Mesenchymal stem cell (in vitro differentiated cells and primary cell): ENCODE measurements around the gene ZNF862.

Experiments used
- DNase-seq: peaks from one replicate; pipeline ENCODE4 v3.0.0-alpha.2; 2013
- H2AFZ ChIP-seq: one replicate; pipeline ENCODE4 v1.6.1; 2013; ENCODE audit warnings: low read depth, mild to moderate bottlenecking, control low read depth, inconsistent platforms, low read length, moderate library complexity
- H2AK5ac ChIP-seq: 2 replicates; pipeline ENCODE4 v1.6.1; 2013; ENCODE audit warnings: low read length, moderate library complexity, mild to moderate bottlenecking, inconsistent platforms; ENCODE audit not compliant: severe bottlenecking
- H2BK120ac ChIP-seq: one replicate; pipeline ENCODE4 v1.6.1; 2013; ENCODE audit warnings: low read depth, mild to moderate bottlenecking, inconsistent platforms, low read length, moderate library complexity
- H2BK12ac ChIP-seq, 2 experiments: one replicate each; pipeline ENCODE4 v1.6.1; 2013; ENCODE audit warnings: inconsistent platforms in 2 of 2, low read length in 2 of 2, mild to moderate bottlenecking in 2 of 2, moderate library complexity in 2 of 2, control low read depth in 1 of 2
- H2BK15ac ChIP-seq: one replicate; pipeline ENCODE4 v1.6.1; 2013; ENCODE audit warnings: mild to moderate bottlenecking, low read depth, inconsistent platforms; ENCODE audit not compliant: poor library complexity, severe bottlenecking
- H2BK5ac ChIP-seq: 2 replicates; pipeline ENCODE4 v1.6.1; 2013; ENCODE audit warnings: low read depth, mild to moderate bottlenecking, low read length, control low read depth, inconsistent platforms; ENCODE audit not compliant: poor library complexity, severe bottlenecking
- H3K14ac ChIP-seq, 2 experiments: one replicate each; pipeline ENCODE4 v1.6.1; 2013; ENCODE audit warnings: inconsistent platforms in 2 of 2, low read length in 2 of 2, control low read depth in 1 of 2, mild to moderate bottlenecking in 1 of 2, moderate library complexity in 1 of 2
- H3K18ac ChIP-seq, 2 experiments: one replicate each; pipeline ENCODE4 v1.6.1; 2013; ENCODE audit warnings: inconsistent platforms in 2 of 2, low read length in 2 of 2, control low read depth in 1 of 2, low read depth in 1 of 2, mild to moderate bottlenecking in 1 of 2
- H3K23ac ChIP-seq, 2 experiments: one replicate each; pipeline ENCODE4 v1.6.1; 2013; ENCODE audit warnings: inconsistent platforms in 2 of 2, low read length in 2 of 2, mild to moderate bottlenecking in 2 of 2, moderate library complexity in 2 of 2, control low read depth in 1 of 2
- H3K27ac ChIP-seq: 2 replicates; pipeline ENCODE4 v1.5.1; 2013; ENCODE audit warnings: mild to moderate bottlenecking, moderate library complexity, low read length, control low read depth, inconsistent platforms; ENCODE audit not compliant: poor library complexity, severe bottlenecking
- H3K27me3 ChIP-seq, 2 experiments: 2 replicates each; pipeline versions ENCODE4 v1.6.1 to v1.7.0; 2013; ENCODE audit warnings: low read length in 2 of 2, mild to moderate bottlenecking in 2 of 2, moderate library complexity in 2 of 2, control low read depth in 1 of 2, inconsistent platforms in 1 of 2; ENCODE audit not compliant: control insufficient read depth in 1 of 2, insufficient read depth in 1 of 2
- H3K36me3 ChIP-seq, 2 experiments: 2 replicates each; pipeline versions ENCODE4 v1.6.1 to v1.7.0; 2013; ENCODE audit warnings: low read length in 2 of 2, control low read depth in 1 of 2, inconsistent platforms in 1 of 2, low read depth in 1 of 2, mild to moderate bottlenecking in 1 of 2; ENCODE audit not compliant: insufficient read depth in 2 of 2, control insufficient read depth in 1 of 2
- H3K4ac ChIP-seq, 2 experiments: one replicate each; pipeline ENCODE4 v1.6.1; 2013; ENCODE audit warnings: inconsistent platforms in 2 of 2, low read length in 2 of 2, mild to moderate bottlenecking in 2 of 2, moderate library complexity in 2 of 2, control low read depth in 1 of 2, low read depth in 1 of 2
- H3K4me1 ChIP-seq: 2 replicates; pipeline ENCODE4 v1.6.1; 2013; ENCODE audit warnings: low read depth, low read length, control low read depth; ENCODE audit not compliant: control insufficient read depth, insufficient read depth
- H3K4me2 ChIP-seq: 2 replicates; pipeline ENCODE4 v1.6.1; 2013; ENCODE audit warnings: low read length, mild to moderate bottlenecking, inconsistent platforms; ENCODE audit not compliant: poor library complexity, severe bottlenecking
- H3K4me3 ChIP-seq, 2 experiments: 2 replicates each; pipeline versions ENCODE4 v1.5.1 to v1.7.0; 2013; ENCODE audit warnings: low read length in 2 of 2, mild to moderate bottlenecking in 2 of 2, control low read depth in 1 of 2, low read depth in 1 of 2; ENCODE audit not compliant: insufficient read depth in 1 of 2
- H3K79me1 ChIP-seq: replicated peaks from 2 replicates; pipeline ENCODE4 v1.6.1; 2013; ENCODE audit warnings: mild to moderate bottlenecking, control low read depth, low read length, inconsistent platforms; ENCODE audit not compliant: poor library complexity, severe bottlenecking
- H3K9ac ChIP-seq: 2 replicates; pipeline ENCODE4 v1.7.0; 2013; ENCODE audit warnings: mild to moderate bottlenecking, low read length, moderate library complexity
- H3K9me3 ChIP-seq: 2 replicates; pipeline ENCODE4 v1.7.0; 2013; ENCODE audit warnings: mild to moderate bottlenecking, low read length; ENCODE audit not compliant: control insufficient read depth
- H4K8ac ChIP-seq: one replicate; pipeline ENCODE4 v1.6.1; 2013; ENCODE audit warnings: inconsistent platforms, mild to moderate bottlenecking, low read length, moderate library complexity
- H4K91ac ChIP-seq: one replicate; pipeline ENCODE4 v1.6.1; 2013; ENCODE audit warnings: mild to moderate bottlenecking, low read length, inconsistent platforms
- WGBS: methylation state at CpG from one replicate; pipeline ENCODE4 v1.1.7; 2013; ENCODE audit warnings: mixed read lengths; 5-methylcytosine and 5-hydroxymethylcytosine counted together

Gene ZNF862

DNA sequence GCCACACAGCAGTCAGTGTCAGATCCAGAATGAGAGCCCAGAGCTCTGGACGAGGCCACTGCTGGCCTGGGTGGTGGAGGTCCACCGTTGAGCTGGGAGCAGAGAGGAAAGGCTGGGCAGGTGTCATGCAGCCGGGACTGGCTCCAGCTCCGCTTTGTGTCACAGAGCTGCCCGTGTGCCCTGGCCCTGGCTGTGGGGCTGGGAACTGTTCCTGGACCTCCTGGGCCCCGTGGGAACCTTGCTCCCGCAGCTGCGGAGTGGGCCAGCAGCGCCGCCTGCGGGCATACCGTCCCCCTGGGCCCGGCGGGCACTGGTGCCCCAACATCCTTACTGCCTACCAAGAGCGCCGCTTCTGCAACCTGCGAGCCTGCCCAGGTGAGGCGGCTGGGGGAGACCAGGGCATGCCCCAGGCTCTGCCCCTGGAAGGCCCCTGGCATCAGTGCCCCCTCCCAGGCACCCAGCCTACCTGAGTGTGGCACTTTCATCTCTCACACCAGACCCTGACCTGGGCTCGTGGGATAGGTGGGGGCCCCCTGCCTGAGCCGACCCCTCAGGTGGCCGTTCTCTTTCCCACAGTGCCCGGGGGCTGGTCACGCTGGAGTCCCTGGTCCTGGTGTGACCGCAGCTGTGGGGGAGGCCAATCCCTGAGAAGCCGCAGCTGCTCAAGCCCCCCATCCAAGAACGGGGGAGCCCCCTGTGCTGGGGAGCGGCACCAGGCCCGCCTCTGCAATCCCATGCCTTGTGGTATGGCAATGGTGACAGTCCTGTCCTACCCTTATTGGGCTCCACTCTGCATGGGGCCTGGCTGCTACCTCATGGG is 18.8 kb upstream of the ZNF862 start:
- Histone ChIP-seq H3K27me3 (peaks cover 11 to 18% of the 10 kb centered on the region in 2 experiments), H3K36me3 (no peaks in the 10 kb centered on the region), H3K4me3 (no peak overlapping the region), H3K4ac (no peak overlapping the region), H3K79me1 (no peaks in the 10 kb centered on the region), H3K9me3 (no peaks in the 10 kb centered on the region), H3K27ac (no peak overlapping the region), H3K4me1 (no peaks in the 10 kb centered on the region), H3K14ac (no peak overlapping the region), H3K4me2 (no peak overlapping the region), H2AK5ac (no peak overlapping the region), H4K8ac (no peak overlapping the region), H2BK12ac (no peak overlapping the region), H2BK120ac (no peak overlapping the region), H2BK5ac (no peak overlapping the region), H3K9ac (no peak overlapping the region), H2BK15ac (no peak overlapping the region), H4K91ac (no peak overlapping the region), H2AFZ (no peak overlapping the region), H3K23ac (no peak overlapping the region), H3K18ac (no peak overlapping the region)
- 83% methylated on average over 28 of the region's 28 CpGs for WGBS
- no peak for DNase-seq

DNA sequence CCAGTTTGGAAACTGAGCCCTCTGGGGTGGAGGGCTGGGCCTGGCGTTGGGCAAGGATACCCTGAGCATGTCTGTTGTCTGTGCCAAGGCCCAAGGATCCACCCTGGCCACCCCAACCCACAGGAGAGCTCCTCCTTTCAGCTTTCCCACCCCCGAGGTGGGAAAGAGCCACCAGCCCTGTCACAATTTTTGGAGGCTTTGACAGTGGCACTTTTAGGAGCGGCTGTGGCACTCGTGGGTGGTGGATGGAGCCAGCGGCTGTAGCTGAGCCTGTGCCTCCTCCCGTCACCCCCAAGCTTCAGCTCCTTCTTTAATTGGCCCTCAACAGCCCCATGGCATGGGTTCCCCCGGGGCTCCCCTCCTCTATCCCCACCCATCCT is 18.2 kb upstream of the ZNF862 start:
- Histone ChIP-seq H3K18ac (no peak overlapping the region), H3K9ac (no peak overlapping the region), H4K8ac (no peak overlapping the region), H2BK12ac (no peak overlapping the region), H3K23ac (no peak overlapping the region), H3K4ac (no peak overlapping the region), H3K27ac (no peak overlapping the region), H3K9me3 (no peaks in the 10 kb centered on the region), H3K79me1 (no peaks in the 10 kb centered on the region), H2BK5ac (no peak overlapping the region), H3K4me1 (no peaks in the 10 kb centered on the region), H3K27me3 (peaks cover 14 to 18% of the 10 kb centered on the region in 2 experiments), H3K14ac (no peak overlapping the region), H3K4me3 (peak overlapping the region in 1 of 2 experiments; percentile 26), H2BK15ac (no peak overlapping the region), H2AK5ac (no peak overlapping the region), H4K91ac (no peak overlapping the region), H3K36me3 (no peaks in the 10 kb centered on the region), H2AFZ (no peak overlapping the region), H3K4me2 (no peak overlapping the region), H2BK120ac (no peak overlapping the region)
- DNase-seq, result no peak
- 67% methylated on average over 7 of the region's 7 CpGs for WGBS

DNA sequence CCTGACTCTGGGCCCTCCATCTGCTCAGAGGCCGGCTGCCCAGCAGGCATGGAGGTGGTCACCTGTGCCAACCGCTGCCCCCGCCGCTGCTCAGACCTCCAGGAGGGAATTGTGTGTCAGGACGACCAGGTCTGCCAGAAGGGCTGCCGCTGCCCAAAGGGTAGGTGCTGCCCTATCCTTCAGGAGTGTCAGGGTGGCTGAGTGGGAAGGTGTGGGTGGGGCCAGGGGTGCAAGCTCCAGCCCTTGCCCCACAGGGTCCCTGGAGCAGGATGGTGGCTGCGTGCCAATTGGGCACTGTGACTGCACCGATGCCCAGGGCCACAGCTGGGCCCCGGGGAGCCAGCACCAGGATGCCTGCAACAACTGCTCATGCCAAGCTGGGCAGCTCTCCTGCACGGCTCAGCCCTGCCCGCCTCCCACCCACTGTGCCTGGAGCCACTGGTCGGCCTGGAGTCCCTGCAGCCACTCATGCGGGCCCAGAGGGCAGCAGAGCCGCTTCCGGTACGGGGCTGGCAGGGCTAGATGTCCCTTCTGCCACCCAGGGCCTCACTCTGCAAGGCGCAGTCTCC is 17.5 kb upstream of the ZNF862 start:
- no peak overlapping the region for H3K4ac ChIP-seq
- H3K9ac ChIP-seq, result no peak overlapping the region
- DNase-seq, result no peak
- no peak overlapping the region for H2BK5ac ChIP-seq
- H4K8ac ChIP-seq, result no peak overlapping the region
- no peak overlapping the region for H2BK120ac ChIP-seq
- WGBS, result 90% methylated on average over 17 of the region's 17 CpGs
- H4K91ac ChIP-seq, result no peak overlapping the region
- H3K27me3 ChIP-seq, result peaks cover 16 to 23% of the 10 kb centered on the region in 2 experiments
- no peak overlapping the region for H2AFZ ChIP-seq
- no peak overlapping the region for H3K18ac ChIP-seq
- H3K27ac ChIP-seq, result no peak overlapping the region
- no peak overlapping the region for H3K23ac ChIP-seq
- no peak overlapping the region for H3K14ac ChIP-seq
- no peak overlapping the region for H2BK12ac ChIP-seq
- no peak overlapping the region for H2AK5ac ChIP-seq
- H3K4me1 ChIP-seq, result no peaks in the 10 kb centered on the region
- no peaks in the 10 kb centered on the region for H3K79me1 ChIP-seq
- no peak overlapping the region for H3K4me2 ChIP-seq
- no peak overlapping the region for H2BK15ac ChIP-seq
- H3K4me3 ChIP-seq, result no peak overlapping the region
- H3K36me3 ChIP-seq, result no peaks in the 10 kb centered on the region
- no peaks in the 10 kb centered on the region for H3K9me3 ChIP-seq

DNA sequence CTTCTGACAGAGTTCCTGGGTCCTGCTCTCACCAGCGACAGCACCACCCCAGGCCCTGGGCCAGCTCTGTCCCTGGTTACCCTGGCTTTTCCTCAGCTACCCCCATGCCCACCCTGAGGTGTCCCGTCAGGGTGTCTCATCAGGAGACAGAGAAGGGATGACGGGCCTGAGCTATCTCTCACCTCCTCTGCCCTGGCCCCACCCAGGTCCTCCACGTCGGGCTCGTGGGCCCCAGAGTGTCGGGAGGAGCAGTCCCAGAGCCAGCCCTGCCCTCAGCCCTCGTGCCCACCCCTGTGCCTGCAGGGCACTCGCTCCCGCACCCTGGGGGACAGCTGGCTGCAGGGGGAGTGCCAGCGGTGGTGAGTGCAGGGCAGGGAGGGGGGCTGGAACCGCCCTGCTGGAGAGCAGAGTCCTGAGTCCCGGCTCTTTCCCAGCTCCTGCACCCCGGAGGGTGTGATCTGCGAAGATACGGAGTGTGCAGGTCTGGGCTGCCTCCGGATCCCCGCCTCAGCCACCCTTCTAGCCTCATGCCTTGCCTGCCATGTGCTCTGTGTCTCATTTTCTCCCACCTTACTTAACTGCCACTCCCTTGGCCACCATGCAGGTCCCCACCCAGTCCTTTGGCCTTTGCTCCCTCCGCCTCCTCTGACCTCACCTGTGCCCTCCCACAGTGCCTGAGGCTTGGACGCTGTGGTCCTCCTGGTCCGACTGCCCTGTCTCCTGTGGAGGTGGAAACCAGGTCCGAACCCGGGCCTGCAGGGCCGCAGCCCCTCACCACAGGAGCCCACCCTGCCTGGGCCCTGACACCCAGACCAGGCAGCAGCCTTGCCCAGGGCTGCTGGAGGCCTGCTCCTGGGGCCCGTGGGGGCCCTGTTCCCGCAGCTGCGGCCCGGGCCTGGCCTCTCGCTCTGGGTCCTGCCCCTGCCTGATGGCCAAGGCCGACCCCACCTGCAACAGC is 16.7 kb upstream of the ZNF862 start:
- Histone ChIP-seq H3K4me3 (no peak overlapping the region), H3K4me2 (no peak overlapping the region), H4K91ac (peak overlapping the region; percentile 40), H3K79me1 (no peaks in the 10 kb centered on the region), H2BK5ac (no peak overlapping the region), H3K9me3 (no peaks in the 10 kb centered on the region), H3K27ac (no peak overlapping the region), H2AFZ (no peak overlapping the region), H4K8ac (no peak overlapping the region), H2AK5ac (no peak overlapping the region), H2BK15ac (no peak overlapping the region), H3K18ac (no peak overlapping the region), H3K36me3 (no peaks in the 10 kb centered on the region), H2BK12ac (no peak overlapping the region), H3K27me3 (peaks cover 14 to 23% of the 10 kb centered on the region in 2 experiments), H3K14ac (no peak overlapping the region), H3K23ac (no peak overlapping the region), H3K4me1 (no peaks in the 10 kb centered on the region), H3K4ac (no peak overlapping the region), H2BK120ac (no peak overlapping the region), H3K9ac (no peak overlapping the region)
- no peak for DNase-seq
- WGBS, result 85% methylated on average over 25 of the region's 30 CpGs
